RWPE1 (cell line): Measurements from ENCODE around the gene OSBPL6.
"Not testable (repeated sequence)": the region's sequence is repeated elsewhere in the genome, so short reads cannot be mapped to it uniquely, and the experiment has no call there.

ENCODE experiments used
- CTCF ChIA-PET: fragments of 350-600 bp; sonication (Branson Sonifier 250); formaldehyde crosslinking; extraction: SDS; loops from one replicate; lab custom pipeline; 2021; lab: Yijun Ruan, JAX
- POLR2A ChIA-PET: fragments of 400-600 bp; formaldehyde crosslinking; extraction: SDS; loops from one replicate; lab custom pipeline; 2020; ENCODE audit warnings: antibody characterized with exemption; ENCODE audit not compliant: low non-redundant PET; lab: Yijun Ruan, JAX
- DNase-seq: peaks from one replicate; pipeline ENCODE4 v3.0.0; 2012; ENCODE audit warnings: low spot score
- H3K27ac ChIP-seq: fragments of 450-650 bp; 2 replicates; pipeline ENCODE4 v1.5.1; 2017
- TF ChIP-seq, protein P1 (sequence below): fragments of 450-650 bp; conservative IDR thresholded peaks from 2 replicates; pipeline ENCODE4 v1.5.1; 2017; ENCODE audit warnings: low read depth, mild to moderate bottlenecking

The OSBPL6 gene

DNA sequence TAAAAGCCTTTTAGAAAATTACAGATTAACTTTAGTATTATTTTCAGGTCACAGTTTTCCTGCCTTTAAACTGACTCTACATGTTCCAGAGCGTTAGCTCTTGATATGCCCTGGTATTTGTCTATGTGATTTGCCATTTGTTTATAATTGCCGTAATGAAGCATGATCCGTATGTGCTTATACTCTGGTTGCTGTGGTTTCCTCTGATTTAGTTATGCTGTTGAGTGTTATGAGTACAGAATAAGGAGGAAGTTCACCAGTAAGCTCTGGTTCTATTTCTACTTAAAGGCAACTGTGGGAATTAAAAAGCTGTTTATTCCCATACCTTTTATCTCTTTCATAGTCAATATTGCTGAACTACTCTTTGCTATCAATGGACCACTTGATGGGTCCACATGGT is 123.5 kb downstream of the OSBPL6 start:
- CTCF ChIA-PET = interaction anchor here (1.2 kb wide), 1 partner anchor 21 kb away, joined by 3 read pairs; no protein-coding TSS in a partner anchor

GRCh38 chr2:178320011-178320585 is 125.8 kb downstream of the OSBPL6 start:
- ChIA-PET POLR2A (no interaction called here), CTCF (interaction anchor here (1.8 kb wide), 1 partner anchor 14 kb away, joined by 4 read pairs; no protein-coding TSS in a partner anchor)
- no peak for DNase-seq
- H3K27ac ChIP-seq = no peak overlapping the region
- TF ChIP-seq, protein P1, sequence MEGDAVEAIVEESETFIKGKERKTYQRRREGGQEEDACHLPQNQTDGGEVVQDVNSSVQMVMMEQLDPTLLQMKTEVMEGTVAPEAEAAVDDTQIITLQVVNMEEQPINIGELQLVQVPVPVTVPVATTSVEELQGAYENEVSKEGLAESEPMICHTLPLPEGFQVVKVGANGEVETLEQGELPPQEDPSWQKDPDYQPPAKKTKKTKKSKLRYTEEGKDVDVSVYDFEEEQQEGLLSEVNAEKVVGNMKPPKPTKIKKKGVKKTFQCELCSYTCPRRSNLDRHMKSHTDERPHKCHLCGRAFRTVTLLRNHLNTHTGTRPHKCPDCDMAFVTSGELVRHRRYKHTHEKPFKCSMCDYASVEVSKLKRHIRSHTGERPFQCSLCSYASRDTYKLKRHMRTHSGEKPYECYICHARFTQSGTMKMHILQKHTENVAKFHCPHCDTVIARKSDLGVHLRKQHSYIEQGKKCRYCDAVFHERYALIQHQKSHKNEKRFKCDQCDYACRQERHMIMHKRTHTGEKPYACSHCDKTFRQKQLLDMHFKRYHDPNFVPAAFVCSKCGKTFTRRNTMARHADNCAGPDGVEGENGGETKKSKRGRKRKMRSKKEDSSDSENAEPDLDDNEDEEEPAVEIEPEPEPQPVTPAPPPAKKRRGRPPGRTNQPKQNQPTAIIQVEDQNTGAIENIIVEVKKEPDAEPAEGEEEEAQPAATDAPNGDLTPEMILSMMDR = no peak

More for the DNA sequence above, 123.5 kb downstream of the OSBPL6 start:
- POLR2A ChIA-PET = no interaction called here
- TF ChIP-seq, protein P1 = no peak
- DNase-seq = no peak
- no peak overlapping the region for H3K27ac ChIP-seq

DNA sequence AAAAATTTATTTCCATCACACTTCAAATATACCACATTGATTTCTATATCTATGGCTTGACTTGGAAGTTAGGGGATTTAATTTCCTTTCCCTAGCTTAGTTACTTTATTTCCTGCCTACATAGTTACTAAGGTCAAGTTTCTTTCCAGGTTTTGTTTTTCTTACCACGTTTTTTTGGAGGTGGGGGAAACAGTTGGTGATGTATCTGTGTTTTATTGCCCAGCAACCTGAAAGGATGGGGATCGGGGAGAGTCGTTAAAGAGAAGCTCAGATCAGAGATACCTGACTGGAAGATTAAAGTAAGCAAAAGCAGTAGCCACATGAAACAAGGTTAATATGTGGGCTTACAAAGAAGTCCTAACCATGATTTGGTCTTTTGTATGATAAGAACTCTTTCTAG is 127.8 kb downstream of the OSBPL6 start:
- CTCF ChIA-PET = interaction anchor here (1.2 kb wide), 1 partner anchor 75 kb away, joined by 3 read pairs; no protein-coding TSS in a partner anchor

DNA sequence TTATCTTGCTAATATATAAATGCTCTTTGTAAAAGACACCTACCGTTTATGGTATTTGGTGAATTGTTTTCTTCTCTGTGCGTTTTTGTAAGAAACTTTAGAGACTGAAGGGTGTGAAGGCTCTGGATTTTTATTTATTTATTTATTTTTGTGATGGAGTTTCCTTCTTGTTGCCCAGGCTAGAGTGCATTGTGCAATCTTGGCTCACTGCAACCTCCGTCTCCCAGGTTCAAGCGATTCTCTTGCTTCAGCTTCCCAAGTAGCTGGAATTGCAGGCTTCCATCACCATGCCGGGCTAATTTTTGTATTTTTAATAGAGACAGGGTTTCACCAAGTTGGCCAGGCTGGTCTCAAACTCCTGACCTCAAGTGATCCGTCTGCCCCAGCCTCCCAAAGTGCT is 129.0 kb downstream of the OSBPL6 start:
- DNase-seq, POLR2A ChIA-PET, CTCF ChIA-PET, H3K27ac ChIP-seq: not testable (repeated sequence)

More for the DNA sequence above, 127.8 kb downstream of the OSBPL6 start:
- POLR2A ChIA-PET = no interaction called here
- TF ChIP-seq, protein P1 = no peak
- no peak overlapping the region for H3K27ac ChIP-seq
- DNase-seq = no peak

GRCh38 chr2:178324077-178324476 is 129.8 kb downstream of the OSBPL6 start:
- no peak for DNase-seq
- ChIA-PET POLR2A (no interaction called here), CTCF (interaction anchor here (0.6 kb wide), 1 partner anchor 1340 kb away, joined by 10 read pairs; no protein-coding TSS in a partner anchor)
- H3K27ac ChIP-seq = no peak overlapping the region
- TF ChIP-seq, protein P1 = no peak

DNA sequence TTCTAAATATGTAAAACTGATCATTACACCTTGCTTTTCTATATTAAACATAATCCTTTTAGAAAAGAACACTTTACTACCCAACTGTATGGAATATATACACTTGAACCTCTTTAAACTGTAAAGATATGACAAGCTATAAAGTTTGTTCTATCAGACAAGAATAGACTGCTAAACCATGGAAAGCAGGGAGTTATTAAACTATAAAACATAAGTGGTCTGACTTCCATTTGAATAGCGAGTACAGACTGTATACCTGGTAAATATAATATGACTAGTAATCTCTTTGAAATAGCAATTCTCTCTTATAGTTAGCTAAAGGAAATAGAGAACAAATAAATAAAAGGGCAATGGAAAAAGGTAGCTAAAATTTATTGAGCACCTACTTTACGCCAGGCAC is 131.0 kb downstream of the OSBPL6 start:
- H3K27ac ChIP-seq = no peak overlapping the region
- CTCF ChIA-PET = interaction anchor here (1.0 kb wide), 1 partner anchor 90 kb away, joined by 4 read pairs; no protein-coding TSS in a partner anchor
- no peak for DNase-seq
- POLR2A ChIA-PET = no interaction called here
- TF ChIP-seq, protein P1 = no peak

GRCh38 chr2:178327516-178327915 is 133.2 kb downstream of the OSBPL6 start:
- DNase-seq = no peak
- ChIA-PET POLR2A (no interaction called here), CTCF (no interaction called here)
- TF ChIP-seq, protein P1 = no peak
- no peak overlapping the region for H3K27ac ChIP-seq
